NB4 (cell line): ENCODE results near the gene HSPB7.

Experiments used
- CTCF ChIP-seq: IDR thresholded peaks from one replicate; pipeline ENCODE4 v1.5.1; 2012; ENCODE audit warnings: low read depth, low read length
- POLR2A ChIP-seq: IDR thresholded peaks from 2 replicates; pipeline ENCODE4 v1.6.1; 2011; ENCODE audit warnings: mild to moderate bottlenecking; ENCODE audit not compliant: insufficient read length; ENCODE audit errors: extremely low read depth

DNA sequence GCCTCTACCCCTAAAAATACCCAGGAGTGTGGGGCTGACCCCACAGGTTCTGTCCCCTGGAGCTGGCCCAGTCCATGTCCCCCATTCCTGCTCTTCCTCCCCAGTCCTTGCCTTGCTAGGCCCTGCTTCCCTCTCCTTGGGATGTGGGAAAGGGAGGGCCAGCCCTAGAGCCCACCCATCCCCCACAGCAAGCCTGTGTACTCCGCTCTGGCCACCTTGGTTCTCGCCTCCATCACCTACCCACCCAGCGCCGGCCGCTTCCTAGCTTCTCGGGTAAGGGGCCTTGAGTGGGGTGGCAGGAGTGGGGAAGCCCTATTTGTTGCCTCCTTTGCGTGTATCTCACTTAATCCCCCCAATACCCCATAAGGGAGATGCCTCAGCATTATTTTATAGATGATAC is 32.5 kb upstream of the HSPB7 start:
- no peak for TF ChIP-seq CTCF
- TF ChIP-seq POLR2A, result no peak
